ENCODE results near the gene HMX2. TPM values are rescaled to one million over a fixed set of nuclear protein-coding genes. Genes with fewer than 3 reads are reported as not detected.

Gene HMX2
- total RNA-seq = not detected

DNA sequence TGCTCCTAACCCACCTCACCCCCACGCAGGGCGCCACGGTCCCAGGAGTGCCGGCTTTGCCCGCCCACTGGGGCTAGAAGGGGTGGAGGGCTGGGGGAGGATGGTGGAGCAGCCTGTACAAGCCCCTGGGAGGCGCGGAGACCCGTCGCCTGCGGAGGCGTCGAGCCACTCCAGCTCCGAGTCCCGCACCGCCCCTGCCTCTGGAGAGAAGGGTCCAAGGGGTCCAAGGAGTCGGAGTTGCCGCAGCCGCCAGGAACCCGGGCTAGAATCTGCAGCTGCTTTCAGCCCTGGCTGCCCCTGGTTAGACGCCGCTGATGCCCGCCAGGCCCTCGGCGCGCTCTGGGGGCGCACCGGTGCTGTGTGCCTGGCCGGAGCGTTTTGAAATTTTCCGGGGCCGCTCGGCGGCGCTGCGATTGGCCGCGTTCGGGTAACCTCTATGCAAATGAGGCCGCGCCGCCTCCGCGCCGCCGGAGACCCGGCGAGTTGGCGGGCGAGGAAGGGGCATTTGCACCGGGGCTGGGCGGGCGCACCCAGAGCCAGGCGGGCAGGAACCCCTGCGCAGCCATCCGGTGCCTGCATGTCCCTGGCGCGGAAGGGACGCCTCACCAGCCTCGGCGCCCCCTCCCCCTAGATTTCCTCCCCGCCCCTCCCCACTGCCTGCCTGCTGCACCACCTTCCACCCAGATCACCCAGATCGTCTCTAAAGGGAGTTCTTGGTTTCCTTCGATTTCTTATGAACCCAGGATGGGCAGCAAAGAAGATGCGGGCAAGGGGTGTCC lies at the start of gene HMX2:
HMX2 (plus strand) TSS at position 502 of the 779 bp plus-strand sequence; CDS start at position 745, 243 bp downstream.
- DNase-seq = no peak

DNA sequence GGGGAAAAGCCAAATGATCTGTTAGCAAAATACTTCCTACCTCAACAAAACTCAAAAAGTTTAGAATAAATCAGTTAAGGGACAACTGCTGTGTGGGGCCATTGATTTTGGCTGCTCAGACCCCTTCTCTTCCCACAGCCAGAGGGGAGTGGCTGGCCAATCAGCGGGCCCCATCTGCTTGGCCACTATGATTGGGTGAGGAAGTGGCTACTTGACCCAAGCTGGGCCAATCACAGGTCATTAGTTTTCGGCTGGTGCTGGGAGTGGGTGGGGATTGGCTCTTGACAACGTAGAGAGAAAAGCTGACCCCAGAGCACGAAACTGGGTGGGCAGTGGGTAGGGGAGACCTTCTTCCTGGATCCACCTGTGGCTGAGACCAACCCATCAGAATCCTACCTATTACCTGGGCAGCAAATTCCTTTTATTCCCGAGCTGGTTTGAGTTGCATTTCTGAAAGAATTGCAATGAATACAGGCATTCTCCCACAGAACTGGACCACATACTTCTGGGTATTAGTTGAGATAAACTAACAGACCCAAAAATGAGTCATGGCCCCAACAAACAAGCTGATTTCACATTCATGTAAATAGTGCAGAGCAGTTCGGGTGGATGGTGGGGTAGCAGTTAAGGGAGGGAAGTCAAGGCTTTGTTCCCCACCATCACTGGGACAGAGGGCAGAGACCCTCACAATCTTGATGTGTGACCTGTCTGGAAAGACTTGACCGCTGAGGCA lies 47.7 kb upstream of the HMX2 start:
- no peak for DNase-seq

DNA sequence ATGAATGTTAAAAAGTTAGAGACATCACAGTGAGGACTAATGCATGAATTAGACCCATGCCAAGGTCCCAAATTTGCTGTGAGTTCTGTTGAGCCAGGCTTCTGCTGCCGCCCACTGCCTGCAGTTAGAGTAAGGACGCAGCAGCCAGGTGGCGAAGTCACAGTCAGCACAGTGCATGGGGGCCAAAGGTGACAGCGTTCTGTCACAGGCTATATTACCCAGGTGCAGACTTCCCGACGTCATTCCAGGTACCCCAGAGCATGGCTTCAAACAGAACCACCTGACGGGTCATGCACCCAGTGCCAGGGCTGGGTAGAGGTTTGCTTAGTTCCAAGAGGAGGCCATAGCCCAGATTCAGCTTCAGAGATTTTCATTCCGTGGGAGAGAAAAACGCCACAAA lies 46.1 kb upstream of the HMX2 start:
- no peak for DNase-seq

- DNase-seq = no peak
These were observed 45.3 kb upstream of the HMX2 start for GRCh38 chr10:123102673-123103072.

GRCh38 chr10:123103944-123104343 lies 44.0 kb upstream of the HMX2 start:
- no peak for DNase-seq

DNA sequence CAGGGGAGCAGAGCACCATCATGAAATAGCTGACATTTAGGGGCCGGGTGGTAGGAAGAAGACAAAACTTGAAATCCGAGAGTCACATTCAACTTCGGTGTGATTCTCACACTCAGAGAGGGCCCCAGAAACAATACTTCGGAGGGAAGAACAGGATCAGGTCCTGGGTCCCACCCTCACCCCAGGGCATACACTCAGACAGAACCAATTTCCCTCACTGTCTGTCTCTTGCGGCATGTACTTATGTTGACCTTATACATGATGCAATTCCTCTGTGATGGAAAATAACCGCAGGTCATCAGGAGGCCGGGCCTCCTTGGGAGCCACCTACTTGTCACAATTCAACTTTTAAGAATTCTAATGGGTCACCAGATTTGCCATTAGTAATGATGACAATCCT lies 38.5 kb upstream of the HMX2 start:
- no peak for DNase-seq

DNA sequence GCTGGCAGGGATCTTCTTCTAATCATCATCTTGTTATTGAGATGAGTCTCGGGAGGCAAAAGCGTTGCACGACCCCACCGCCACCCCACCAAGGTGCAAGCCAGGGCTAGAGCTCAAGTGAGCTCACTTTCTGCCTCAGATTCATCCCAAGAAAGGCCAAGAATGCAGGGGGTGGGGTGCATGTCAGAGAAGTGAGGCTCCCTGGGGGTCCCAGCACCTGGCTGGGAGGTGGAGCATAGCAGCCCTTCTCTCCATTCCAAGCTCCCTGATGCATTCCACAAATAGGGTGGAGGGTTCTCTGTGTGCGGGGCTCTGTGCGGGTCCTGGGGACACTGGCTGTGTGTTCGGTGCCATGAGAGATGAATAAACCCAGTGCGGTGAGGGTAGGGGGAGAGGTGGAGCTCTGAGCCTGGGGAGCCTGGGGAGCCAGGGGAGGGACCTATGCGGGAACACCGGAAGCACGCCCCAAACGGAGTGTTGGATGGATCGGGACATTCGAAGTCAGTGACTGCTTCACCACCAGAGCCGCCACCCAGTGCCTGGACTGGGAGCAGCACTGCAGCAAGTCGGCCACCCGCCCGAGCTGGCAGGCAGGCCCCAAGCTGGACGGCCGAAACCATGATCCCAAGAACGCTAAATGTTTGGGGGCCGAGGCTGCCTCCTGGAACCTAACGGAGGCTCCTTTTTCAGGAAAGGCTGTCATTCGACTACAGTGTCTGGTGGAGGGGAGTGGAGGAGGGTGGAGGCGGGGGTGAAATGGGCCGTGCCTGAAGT lies 30.1 kb upstream of the HMX2 start:
- DNase-seq = peak; percentile 7

GRCh38 chr10:123119081-123119480 lies 28.9 kb upstream of the HMX2 start:
- no peak for DNase-seq

- no peak for DNase-seq
These were observed 21.7 kb upstream of the HMX2 start for GRCh38 chr10:123126246-123126645.

DNA sequence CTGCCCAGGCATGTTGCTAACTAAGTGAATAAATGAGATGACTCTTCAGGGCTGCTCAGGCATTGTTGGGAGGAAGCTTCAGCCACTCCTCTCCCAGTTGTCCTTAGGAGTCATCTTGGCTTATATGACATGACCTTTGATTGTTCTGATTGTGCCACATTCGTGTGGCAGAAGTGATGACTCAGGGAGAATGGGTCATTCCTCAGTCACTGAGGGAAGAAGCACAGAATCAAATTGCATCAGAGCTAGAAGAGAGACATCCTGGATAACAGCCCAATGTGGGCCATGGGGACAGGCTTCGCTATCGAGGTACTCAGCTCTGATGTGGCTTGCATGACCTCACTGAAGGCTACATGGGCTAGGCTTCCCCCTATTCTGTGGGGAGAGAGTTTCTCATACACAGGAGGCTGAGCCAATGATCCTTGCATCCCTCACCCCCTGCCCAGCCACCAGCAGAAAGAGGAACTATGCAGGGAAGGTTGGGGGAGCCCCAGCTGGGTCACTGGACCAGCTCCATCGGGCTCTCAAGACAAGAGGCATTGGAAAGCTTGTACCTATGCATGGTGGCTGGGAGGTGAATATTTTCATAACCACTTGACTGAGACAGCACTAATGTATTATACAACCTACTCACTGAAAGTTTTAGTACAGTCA lies 18.2 kb upstream of the HMX2 start:
- DNase-seq = no peak

GRCh38 chr10:123132576-123133477 lies 15.1 kb upstream of the HMX2 start:
- DNase-seq = peak; percentile 93

DNA sequence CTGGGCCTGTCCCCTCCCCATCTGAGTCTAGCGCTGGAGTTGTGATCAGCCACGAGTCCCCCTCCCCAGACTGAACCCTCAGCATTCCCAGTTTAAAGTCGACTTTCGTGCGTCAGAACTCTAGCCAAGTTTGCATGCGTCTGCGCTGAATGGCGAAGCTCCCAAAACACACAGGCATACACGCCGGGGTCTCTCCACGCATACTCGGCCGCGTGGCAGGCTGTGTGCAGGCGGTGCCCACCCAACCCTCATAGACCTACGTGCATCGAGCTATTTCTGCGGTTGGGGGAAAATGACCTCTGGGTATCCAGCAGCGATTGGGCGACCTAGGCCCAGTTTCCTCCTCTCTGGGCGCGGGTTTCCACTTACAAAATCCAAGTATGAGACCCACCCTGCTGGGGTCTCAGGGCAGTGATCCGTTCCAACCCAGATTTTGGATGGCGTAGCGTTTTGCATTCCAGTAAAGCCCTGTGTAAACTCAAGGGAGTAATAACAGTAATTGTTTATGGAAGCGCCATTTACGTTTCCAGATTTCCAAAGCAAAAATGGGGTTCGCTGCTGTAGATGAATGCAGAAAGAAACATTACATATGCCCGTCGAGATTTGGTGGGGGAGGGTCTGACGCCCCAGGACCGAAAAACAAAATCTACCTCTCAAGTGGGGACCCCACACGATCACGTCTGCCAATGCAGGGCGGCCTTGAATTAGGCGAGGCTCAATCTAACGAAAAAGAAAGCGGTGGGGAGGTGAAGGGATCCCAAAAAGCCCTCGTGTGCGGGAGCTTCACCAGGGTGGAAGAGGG lies 14.2 kb upstream of the HMX2 start:
- DNase-seq = no peak

DNA sequence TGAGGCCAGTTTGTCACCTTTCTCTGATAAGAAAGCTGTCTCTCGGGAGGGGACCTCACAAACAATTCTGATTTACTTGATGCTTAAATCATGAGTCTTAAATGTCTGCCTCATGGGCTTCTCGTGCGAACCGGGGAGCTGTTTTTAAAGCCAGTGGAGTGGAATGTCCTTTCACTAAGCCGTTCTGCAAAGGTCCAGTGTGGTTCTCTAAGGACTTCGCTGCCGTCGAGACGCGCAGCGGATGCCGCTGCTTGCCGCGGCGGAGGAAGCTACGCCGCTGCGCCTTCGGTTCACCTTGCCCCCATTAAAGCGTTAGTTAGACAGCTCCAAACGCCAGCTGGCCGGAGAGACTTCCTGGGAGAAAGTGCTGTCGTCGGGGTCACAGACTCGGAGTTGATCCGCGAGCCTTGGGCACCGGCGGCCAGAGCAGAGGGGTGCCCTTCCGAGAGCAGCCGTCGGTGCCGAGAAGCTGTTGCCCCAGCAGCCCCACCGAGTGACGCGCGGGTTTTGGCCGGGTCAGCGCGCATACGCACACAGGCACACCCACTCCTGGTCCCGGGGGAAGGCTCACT lies 13.5 kb upstream of the HMX2 start:
- no peak for DNase-seq

GRCh38 chr10:123134915-123135414 lies 13.0 kb upstream of the HMX2 start:
- no peak for DNase-seq

DNA sequence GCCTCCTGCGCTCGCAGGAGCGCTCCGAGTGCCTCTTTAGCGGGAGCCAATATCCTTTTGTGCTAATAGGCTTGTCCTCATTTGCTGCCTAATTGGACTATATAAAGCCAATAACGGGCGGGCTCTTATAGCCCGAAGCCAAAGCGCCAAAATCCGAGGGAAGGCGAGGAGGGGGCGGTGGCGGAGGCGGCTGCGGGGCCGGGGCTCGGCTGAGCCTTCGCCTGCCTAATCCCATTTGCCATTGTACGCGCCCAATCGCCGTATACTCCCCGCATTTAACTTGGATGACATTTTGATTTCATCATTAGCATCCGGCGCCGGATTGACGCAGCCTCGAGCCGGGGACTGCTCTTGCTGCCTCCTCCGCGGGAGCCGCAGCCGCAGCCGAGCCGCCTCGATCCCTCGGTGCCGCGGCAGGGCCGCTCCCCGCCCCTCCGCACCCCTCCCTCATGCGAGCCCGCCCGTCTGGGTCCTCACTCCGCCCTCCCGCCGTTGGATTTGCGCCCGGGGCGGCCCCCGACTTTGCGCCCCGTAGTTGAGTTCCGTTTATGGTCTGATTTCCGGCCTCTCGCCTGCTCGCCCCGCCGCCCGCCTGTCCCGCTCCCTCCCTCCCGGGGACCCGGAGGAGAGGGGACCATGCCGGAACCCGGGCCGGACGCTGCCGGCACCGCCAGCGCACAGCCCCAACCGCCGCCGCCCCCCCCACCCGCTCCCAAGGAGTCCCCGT lies 12.4 kb upstream of the HMX2 start, which contains the start of gene HMX3:
HMX3 (plus strand) TSS at position 556 of the 727 bp plus-strand sequence; CDS start at position 637, 81 bp downstream.
- no peak for DNase-seq

GRCh38 chr10:123136221-123136805 lies 11.6 kb upstream of the HMX2 start:
- DNase-seq = no peak

DNA sequence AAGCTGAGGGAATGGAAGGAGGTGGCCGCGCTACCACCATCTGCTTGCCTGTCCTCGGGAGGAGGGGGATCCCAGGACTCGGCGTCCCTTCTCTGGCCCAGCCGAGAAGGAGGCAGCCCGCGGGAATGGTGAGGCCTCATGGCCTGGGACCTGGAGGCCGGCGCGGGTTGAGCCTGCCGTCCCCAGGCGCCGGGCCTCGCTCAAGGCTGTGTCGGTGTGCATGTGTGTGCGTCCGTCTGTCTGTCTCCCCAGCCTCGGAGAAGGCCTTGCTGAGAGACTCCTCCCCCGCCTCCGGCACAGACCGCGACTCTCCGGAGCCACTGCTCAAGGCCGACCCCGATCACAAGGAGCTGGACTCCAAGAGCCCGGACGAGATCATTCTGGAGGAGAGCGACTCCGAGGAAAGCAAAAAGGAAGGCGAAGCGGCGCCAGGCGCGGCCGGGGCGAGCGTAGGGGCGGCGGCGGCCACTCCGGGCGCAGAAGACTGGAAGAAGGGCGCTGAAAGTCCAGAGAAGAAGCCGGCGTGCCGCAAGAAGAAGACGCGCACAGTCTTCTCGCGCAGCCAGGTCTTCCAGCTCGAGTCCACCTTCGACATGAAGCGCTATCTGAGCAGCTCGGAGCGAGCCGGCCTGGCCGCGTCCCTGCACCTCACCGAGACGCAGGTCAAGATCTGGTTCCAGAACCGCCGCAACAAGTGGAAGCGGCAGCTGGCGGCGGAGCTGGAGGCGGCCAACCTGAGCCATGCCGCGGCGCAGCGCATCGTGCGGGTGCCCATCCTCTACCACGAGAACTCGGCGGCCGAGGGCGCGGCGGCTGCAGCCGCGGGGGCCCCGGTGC lies 10.9 kb upstream of the HMX2 start:
- no peak for DNase-seq

DNA sequence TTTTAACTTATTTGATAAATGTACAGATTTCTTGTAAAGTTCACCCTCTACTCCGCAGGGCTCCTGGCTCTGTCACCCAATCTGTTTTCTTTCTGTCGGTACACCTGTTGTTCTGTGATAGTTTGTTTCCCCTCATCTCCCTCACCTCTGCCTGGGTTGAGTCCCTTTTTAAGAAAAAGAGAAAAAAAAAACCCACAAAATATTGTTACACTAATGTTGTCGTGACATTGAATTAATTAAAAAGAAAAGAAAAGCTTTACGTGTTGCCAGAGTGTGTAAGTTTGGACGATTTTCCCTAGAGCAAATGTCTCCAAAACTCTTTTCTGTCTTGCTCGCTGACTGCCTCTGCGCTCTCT lies 8.8 kb upstream of the HMX2 start:
- no peak for DNase-seq

Data from tongue (tissue), 2 donors.